Measurements from ENCODE around the gene MRPL20. TPM values are rescaled to one million over a fixed set of nuclear protein-coding genes. Genes with fewer than 3 reads are reported as not detected.
"Not testable (repeated sequence)": the region's sequence is repeated elsewhere in the genome, so short reads cannot be mapped to it uniquely, and the experiment has no call there.

MRPL20 gene
- total RNA-seq, 1 donor from 2014 or later: 135 TPM

DNA sequence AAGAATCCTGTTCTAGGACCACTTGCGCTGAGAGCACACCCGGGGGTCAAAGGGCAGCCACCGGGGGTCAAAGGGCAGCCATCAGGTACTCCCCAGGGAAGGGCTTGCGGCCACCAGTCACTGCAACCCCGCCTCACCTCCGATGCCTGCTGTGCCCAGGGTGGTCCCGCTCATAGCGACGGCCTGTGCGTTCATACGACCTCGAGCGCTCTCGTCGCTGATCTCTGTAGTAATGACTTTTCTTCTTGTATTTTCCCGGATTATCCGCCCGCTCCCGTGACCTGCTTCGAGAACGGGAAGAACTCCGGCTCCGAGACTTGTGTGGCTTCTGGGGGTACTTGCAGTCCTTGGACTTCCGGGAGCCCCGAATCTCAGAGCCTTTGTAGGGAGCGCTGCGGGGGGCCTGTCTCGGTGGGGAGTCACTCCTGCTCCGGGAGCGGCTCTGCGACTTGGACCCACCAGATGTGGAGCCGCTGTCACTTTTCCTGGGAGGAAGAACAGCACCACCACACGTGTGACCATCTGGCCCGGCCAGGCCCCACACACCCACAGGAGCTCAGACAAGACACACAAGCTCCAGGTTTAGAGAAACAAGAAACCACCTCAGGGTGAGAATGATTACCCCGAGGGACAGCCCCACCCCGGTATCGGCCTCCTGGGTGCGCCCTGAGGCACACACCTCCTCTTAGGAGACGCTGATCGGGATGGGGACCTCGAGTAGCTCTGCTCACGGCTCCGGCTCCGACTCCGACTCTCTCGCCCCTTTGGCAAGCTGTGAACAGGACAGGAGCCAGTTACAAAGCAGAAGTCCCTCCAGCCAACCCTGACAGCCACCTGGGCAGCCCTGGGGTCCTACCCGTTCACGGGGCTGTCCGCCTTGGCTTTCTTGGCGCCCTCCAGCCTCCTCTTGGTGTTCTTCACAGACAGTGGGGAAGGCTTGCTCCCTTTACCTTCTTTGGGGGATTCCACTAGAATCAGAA is 19.7 kb downstream of the MRPL20 start:
- intact Hi-C loops (cut with micrococcal nuclease): no loop called here
- Histone ChIP-seq H3K4me1 (peaks cover 32% of the 10 kb centered on the region), H3K9me3 (replicated peaks) (no peaks in the 10 kb centered on the region), H3K27ac (replicated peaks) (no peak overlapping the region), H3K27me3 (ENCODE audit: low read depth) (no peaks in the 10 kb centered on the region), H3K36me3 (peaks cover 76% of the 10 kb centered on the region), H3K4me3 (no peak overlapping the region)
- DNase-seq: no peak
- TF ChIP-seq, protein P1, sequence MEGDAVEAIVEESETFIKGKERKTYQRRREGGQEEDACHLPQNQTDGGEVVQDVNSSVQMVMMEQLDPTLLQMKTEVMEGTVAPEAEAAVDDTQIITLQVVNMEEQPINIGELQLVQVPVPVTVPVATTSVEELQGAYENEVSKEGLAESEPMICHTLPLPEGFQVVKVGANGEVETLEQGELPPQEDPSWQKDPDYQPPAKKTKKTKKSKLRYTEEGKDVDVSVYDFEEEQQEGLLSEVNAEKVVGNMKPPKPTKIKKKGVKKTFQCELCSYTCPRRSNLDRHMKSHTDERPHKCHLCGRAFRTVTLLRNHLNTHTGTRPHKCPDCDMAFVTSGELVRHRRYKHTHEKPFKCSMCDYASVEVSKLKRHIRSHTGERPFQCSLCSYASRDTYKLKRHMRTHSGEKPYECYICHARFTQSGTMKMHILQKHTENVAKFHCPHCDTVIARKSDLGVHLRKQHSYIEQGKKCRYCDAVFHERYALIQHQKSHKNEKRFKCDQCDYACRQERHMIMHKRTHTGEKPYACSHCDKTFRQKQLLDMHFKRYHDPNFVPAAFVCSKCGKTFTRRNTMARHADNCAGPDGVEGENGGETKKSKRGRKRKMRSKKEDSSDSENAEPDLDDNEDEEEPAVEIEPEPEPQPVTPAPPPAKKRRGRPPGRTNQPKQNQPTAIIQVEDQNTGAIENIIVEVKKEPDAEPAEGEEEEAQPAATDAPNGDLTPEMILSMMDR (IDR thresholded peaks at IDR 0.05; ENCODE audit: borderline replicate concordance): no peak

DNA sequence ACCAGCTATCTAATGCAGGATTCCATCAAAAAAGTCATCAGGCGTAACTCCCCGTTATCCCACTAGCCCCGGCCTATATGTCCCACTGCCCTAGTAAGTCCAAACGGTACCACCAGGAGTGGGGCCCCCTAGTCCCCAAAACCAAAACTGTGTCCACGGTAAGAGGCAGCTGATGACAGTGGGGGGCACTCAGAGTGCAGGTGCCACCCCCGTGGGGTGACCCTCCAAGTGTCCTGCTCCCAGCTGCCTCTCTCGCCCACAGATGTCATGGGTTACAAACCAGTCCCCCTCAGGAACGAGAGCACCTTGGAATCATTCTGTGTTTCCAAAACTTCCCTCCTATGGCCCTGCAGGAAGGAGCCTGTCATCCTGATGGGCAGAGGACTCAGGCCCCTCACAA is 21.2 kb downstream of the MRPL20 start:
- H3K4me1 ChIP-seq: peaks cover 29% of the 10 kb centered on the region
- no peak for DNase-seq
- no peak overlapping the region for H3K4me3 ChIP-seq
- H3K36me3 ChIP-seq: peaks cover 62% of the 10 kb centered on the region
- no peaks in the 10 kb centered on the region for H3K27me3 ChIP-seq (ENCODE audit: low read depth)
- TF ChIP-seq, protein P1 (IDR thresholded peaks at IDR 0.05; ENCODE audit: borderline replicate concordance): no peak
- no peak overlapping the region for H3K27ac ChIP-seq (replicated peaks)
- no peaks in the 10 kb centered on the region for H3K9me3 ChIP-seq (replicated peaks)
- intact Hi-C loops (cut with micrococcal nuclease): no loop called here

DNA sequence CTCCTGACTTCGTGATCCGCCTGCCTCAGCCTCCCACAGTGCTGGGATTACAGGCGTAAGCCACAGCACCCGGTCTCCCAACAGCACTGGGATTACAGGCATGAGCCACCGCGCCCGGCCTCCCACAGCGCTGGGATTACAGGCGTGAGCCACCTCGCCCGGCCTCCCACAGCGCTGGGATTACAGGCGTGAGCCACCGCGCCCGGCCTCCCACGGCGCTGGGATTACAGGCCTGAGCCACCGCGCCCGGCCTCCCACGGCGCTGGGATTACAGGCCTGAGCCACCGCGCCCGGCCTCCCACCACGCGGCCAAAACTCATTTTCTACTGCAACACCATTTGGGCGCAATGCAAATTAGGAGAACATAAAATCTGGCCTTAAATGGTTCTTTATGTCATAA is 21.8 kb downstream of the MRPL20 start:
- DNase-seq; H3K27me3 ChIP-seq (ENCODE audit: low read depth): not testable (repeated sequence)

DNA sequence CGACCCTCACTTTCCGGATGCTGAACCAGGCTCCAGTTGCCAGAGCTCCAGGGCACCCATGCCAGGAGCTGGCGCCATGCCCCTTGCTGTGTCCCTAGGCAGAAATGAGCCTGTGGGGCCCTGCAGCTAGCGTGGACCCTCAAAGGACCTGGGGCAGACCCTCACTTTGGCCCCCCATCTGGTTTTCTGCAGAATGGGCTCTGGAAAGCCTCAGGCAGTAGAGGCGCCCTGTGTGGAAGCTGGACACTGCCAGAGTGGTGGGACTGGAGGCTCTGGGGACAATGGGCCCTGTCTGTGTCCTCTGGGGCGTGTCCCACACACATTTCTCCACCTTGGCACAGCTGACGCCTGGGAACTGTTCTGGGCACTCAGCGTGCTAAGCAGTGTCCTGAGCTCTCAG is 25.8 kb downstream of the MRPL20 start:
- no peaks in the 10 kb centered on the region for H3K9me3 ChIP-seq (replicated peaks)
- H3K27me3 ChIP-seq (ENCODE audit: low read depth): no peaks in the 10 kb centered on the region
- H3K36me3 ChIP-seq: peaks cover 16% of the 10 kb centered on the region
- peaks cover 15% of the 10 kb centered on the region for H3K4me1 ChIP-seq
- H3K27ac ChIP-seq (replicated peaks): no peak overlapping the region
- intact Hi-C loops (cut with micrococcal nuclease): no loop called here
- TF ChIP-seq, protein P1 (IDR thresholded peaks at IDR 0.05; ENCODE audit: borderline replicate concordance): no peak
- no peak overlapping the region for H3K4me3 ChIP-seq
- DNase-seq: no peak

More for the DNA sequence above, 21.8 kb downstream of the MRPL20 start:
- intact Hi-C loops (cut with micrococcal nuclease); H3K27ac ChIP-seq (replicated peaks); H3K9me3 ChIP-seq (replicated peaks); H3K4me3 ChIP-seq: not testable (repeated sequence)
- Histone ChIP-seq H3K36me3 (peaks cover 56% of the 10 kb centered on the region), H3K4me1 (peaks cover 23% of the 10 kb centered on the region)

DNA sequence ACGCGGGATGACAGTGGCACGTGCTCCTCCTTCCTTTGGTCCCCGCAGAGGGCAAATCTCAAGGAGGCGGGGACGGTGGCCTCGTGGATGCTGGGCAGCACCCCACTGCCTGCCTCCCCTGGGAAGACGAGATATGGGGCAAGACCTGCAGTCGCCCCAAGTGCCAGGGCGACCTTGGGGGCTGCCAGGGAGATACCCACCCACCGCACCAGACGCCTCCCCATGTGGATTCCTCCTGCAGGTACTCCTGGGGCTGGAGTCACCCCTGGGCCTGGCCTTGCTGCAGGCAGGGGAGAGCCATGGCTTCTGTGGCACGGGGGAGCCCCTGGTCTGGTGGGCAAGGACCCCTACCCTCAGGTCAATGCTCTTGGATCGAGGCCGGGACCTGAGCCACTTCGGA is 26.2 kb downstream of the MRPL20 start:
- H3K36me3 ChIP-seq: peaks cover 11% of the 10 kb centered on the region
- intact Hi-C loops (cut with micrococcal nuclease): no loop called here
- no peaks in the 10 kb centered on the region for H3K27me3 ChIP-seq (ENCODE audit: low read depth)
- H3K27ac ChIP-seq (replicated peaks): no peak overlapping the region
- H3K4me1 ChIP-seq: peaks cover 19% of the 10 kb centered on the region
- H3K9me3 ChIP-seq (replicated peaks): no peaks in the 10 kb centered on the region
- no peak overlapping the region for H3K4me3 ChIP-seq
- TF ChIP-seq, protein P1 (IDR thresholded peaks at IDR 0.05; ENCODE audit: borderline replicate concordance): no peak
- DNase-seq: no peak
